Fibroblast of skin of left quadriceps (primary cell): ENCODE results near the gene SLC25A1.
"Not testable (repeated sequence)": the region's sequence is repeated elsewhere in the genome, so short reads cannot be mapped to it uniquely, and the experiment has no call there.

Source experiments
- DNase-seq, 2 experiments: peaks; one replicate each; pipeline ENCODE4 v3.0.0-alpha.2; 2013; ENCODE audit warnings: low read depth in 2 of 2

The SLC25A1 gene

DNA sequence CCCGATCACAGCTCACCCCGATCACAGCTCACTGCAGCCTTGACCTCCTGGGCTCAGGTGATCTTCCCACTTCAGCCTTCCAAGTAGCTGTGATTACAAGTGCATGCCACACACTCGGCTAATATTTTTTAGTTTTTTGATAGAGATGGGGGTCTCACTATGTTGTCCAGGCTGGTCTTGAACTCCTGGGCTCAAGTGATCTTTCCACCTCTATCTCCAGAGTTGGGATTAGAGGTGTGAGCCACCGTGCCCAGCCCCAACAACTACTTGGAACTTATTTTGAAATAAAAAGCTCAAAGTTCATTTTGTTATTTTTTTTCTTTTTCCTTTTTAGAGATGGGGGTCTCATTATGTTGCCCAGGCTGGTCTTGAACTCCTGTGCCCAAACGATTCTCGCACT is 27.8 kb upstream of the SLC25A1 start:
- no peak for DNase-seq

DNA sequence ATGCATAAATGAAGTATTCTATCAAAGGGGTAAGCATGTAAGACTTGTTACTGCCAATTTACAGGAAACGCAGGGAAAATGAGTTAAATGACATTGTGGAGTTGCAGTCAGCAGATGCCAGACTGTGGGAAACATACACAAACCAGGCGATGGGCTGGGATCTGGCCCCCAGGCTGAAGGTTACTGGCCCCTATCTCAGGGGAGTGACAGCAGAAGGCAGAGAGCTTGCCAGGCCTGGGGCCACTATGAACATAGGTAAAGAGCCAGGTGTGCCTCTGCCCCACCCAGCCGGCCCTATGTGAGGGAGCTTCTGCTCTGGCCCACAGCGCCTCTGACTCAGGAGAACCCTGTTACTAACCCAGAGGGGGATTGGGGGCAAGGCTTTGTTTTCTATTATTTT is 26.1 kb upstream of the SLC25A1 start:
- no peak for DNase-seq

DNA sequence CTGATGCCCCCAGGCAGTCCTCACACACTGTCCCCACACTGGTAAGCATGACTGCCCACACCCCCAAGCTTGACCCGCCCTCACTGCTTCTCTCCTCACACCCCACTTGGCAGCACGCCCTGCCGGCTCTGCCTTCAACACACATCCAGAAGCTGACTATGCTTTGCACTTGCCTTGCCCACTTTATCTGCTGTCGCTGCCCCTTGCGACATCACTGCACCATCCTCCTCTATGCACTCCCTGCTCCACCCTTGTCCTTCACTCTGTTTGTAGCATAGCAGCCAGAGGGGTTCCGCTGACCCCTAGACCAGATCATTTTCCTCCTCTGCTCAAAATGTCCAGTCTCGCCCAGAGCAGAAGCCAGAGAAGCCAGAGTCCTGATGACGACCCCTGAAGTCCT is 25.3 kb upstream of the SLC25A1 start:
- DNase-seq: no peak

DNA sequence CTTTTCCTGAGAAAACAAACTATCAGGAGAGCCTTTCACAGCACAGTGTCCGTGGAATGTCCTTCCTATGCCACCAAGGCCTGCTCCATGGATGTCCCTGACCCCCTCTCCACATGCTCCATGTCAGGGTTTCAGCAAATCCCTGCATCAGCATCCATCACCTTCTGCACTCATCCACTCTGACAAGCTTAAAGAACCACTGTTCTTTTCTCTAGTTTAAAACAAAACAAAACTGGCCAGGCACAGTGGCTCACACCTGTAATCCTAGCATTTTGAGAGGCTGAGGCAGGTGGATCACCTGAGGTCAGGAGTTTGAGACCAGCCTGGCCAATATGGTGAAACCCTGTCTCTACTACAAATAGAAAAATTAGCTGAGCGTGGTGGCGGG is 24.3 kb upstream of the SLC25A1 start:
- DNase-seq: not testable (repeated sequence)

DNA sequence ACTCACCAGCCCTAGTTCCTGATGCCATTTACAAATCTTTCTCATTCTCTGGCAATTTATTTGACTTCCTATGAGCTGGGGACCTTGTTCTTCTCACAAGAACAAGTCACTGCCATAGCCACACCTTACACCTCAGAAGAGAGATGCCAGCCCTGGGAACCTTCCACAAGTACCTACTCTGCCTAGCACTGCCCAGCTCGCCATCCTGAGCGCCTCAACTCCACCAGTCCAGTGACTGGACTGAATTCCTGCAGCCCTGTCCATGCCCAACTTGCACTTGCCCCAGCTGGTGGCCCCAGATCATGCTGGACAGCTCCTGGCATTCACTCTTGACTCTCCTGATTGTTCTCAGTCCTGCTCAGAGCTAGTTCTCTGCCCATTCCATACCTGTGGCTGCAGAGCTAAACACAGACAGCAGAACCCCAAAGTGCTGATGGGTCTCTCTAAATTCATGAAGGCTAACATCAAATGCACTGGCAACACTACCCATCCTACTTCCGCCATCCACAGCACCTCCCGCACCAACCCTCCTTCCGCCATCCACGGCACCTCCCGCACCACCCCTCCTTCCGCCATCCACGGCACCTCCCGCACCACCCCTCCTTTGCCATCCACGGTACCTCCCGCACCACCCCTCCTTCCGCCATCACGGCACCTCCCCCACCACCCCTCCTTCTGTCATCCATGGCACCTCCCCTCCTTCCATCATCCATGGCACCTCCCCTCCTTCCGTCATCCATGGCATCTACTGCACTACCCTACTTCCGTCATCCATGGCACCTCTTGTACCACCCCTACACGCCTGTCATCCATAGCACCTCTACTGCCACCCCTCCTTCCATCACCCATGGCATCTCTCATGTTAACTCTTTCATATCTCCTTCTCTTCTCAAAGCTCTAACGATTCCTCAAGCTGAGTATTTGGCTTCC is 23.6 kb upstream of the SLC25A1 start:
- no peak for DNase-seq

DNA sequence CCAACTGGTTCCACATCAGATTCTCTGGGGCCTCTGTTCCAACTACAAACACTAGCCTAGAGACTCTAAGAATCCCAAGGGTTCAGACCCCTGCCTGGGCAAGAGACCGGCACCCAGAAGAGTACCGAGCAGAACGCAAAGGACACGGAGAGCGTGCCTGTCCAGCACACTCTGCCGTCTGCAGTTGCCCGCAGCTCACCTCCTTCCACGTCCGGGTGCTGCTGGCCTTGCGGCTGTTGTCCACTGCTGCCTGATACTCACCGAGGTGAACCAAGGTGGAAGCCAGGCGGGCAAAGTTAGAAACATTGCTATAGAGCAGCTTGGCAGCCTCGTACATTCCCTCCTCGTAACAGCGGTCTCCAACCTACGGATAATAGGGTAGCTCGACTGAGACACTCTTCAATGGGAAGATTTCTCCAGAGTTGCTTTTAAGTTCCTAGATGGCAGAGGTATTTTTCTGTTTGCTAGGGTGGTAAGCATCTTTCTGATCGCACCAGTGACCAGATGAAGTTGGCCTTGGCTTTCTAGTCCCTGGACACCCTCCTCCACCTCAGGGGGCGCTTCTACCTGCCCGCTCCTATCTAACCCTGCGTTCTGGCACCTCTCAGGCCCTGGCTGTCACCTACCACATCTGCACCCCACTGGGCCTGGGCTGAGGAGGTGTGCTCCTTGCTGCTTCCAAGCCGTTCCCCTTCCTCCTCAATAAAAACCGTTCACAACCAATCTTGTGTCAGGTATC is 22.8 kb upstream of the SLC25A1 start:
- DNase-seq: no peak

DNA sequence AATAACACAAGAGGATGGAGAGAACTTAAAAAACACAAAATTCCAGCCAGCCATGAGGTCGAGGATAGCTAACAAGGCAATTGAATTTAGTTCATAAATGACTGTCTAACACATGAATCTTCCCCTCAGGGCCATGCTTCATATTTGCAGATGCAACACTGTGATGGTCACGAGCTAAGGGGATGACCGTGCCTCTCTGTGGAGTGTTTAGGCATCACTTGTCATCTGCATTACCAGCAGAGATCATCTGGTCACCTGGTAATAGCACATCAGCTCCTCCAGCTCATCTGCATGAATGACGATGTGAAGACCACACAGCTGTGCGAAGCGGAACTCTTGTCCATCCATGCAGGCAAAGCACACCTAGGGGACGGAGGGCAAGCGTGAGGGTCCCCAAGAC is 20.9 kb upstream of the SLC25A1 start:
- DNase-seq: no peak

DNA sequence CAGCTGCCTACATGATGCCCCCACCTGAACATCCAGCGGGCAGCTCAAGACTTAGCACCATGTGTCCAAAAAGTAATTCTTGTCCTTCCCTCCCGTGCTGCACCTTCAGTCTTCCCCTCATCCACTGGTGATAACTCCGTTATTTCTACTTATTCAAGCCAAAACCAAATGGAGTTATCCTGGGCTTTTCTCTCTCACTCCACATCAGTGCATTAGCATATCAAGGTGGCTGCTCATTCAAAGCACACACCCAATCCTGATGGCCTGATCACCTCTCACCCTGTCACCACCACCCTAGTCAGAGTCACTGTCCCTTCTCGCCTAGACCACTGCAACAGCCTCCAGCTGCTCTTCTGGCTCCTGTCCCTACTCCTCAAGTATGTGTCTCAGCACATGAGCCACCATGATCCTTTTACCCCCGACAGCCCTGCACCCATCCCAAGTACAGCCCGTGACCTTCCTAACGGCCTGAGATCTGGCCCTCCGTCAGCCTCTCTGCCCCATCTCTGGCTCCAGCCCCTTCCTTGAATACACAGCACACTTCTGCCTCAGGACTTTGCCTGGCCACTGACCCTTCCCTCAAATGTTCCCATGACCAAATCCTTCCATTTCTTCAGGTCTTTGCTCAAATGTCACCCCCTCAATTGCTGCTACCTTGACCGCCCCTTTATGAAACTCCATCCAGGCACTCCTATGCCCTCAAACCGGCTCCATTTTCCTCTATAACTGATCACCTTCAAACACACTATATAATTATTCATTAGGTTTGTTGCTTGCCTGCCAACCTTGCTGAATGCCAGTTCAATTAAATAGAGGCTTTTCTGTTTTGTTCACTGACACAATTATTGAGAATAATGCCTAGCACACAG is 19.7 kb upstream of the SLC25A1 start:
- DNase-seq: no peak

DNA sequence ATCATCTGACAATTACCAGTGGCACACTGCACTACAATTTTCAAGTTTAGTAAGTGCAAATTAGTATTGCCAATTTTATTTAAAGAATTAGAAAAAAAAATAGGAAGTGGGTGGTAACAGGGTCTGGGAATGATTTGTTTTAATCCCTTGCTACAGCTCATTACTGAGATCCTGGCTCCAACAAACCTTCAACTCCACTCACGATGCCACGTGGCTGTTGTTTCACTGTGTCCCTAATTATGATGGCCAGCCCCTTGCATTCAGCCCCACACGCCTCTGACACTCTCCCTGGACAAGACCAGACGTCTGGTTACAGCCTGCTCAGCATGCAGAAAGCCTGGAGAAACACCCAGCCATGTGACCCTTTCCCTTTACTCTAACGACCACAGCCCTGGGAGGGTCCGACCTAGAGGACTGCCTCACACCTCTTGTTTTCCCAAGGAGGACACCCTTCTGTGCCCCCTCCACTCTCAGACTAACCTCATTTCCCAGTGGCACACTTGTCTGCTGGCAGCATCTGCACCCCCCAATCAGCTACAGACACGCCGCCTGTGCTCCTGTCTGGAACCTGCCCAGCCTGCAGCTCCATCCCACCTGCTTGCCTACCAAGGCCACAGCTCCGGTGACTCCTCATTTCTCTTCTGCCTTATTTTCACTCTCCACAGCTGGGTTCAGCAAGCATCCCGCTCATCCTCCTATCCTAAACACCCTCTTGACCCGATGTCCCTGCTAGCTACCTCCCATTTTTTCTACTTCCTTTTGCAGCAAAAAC is 18.5 kb upstream of the SLC25A1 start:
- DNase-seq: no peak

DNA sequence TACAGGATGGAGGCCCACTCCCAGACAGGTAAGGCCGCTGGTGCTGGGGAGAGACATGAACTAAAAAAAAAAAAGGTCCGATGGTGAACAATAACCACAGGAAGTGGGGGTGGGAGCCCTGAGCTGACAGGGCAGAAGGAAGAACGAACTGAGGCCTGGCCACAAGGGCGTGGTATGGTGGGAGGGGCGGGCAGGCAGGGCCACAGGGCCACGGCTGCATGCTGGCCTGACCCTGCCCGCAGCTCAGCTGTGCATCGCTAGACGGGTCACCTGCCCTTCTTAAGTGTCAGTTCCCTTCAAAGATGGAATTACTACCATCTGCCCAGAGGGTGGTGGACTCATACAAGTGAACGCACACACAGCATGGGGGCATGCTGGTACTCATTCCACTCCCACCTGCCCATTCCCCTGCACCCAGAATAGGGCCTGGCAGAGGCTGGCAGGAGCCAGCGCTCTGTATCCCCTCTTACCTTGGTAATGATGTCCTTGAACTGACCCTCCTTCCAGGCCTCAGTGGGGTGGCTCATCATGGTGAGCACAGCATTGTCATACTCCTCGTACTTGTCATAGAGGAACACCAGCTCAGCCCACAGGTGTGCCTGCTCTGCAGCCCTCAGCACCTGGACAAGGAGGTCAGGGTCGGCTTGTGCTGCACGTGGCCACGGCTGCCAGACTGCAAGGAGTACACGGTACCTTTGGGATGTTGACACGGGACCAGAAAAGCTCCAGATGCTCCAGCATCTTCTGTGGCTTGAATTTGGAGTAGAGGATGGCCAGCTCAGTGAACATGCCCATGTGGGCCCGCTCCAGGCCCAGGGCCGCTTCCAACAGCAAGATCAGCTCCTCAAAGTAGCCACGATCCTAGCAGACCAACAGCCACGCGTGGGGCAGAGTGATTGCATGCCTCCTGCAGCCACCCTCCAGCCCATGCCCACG is 17.5 kb upstream of the SLC25A1 start:
- DNase-seq: no peak

DNA sequence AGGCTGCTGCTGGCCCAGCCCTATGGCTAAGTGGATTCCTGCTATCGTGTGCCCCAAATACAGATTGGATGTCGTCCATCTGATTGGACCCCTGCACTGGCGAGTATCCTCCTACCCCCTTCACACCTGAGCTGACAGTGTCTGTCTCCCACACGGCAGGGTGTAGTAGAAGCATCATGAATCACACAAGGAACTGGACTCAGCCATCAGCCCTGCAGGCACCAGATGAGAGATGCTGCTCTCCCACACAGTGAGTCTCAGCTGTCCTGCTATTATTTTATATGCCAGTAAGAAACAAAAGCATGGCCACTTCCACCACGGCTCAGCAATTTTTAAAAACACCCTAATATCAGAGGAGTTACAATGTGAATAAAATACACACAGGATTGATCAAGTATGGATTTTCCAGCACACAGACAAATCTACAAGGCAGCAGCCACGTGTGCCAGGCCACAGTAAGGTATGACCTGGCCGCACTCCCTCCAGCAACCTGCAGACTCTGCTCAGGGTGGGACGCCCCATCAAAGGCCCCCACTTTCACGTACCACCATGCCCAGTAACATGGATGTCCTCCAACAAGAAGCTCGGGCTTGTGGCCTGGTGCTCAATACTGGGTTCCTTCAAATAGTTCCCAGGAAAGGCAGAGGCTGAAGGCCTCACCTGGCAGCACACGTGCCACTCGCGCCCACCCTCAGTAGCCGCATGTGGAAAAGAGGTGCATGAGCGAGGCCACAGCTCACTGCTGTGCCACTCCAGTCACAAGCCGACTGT is 16.4 kb upstream of the SLC25A1 start:
- DNase-seq: no peak

DNA sequence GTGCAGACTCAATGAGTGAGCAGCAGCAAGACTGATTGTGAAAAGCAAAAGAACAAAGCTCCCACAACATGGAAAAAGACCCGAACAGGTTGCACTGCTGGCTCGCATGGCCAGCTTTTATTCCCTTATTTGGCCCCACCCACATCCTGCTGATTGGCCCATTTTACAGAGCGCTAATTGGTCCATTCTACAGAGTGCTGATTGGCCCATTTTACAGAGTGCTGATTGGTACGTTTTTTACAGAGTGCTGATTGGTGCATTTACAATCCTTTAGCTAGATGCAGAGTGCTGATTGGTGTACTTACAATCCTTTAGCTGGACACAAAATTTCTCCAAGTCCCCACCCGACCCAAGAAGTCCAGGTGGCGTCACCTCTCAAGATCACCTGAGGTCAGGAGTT is 15.3 kb upstream of the SLC25A1 start:
- DNase-seq: no peak

DNA sequence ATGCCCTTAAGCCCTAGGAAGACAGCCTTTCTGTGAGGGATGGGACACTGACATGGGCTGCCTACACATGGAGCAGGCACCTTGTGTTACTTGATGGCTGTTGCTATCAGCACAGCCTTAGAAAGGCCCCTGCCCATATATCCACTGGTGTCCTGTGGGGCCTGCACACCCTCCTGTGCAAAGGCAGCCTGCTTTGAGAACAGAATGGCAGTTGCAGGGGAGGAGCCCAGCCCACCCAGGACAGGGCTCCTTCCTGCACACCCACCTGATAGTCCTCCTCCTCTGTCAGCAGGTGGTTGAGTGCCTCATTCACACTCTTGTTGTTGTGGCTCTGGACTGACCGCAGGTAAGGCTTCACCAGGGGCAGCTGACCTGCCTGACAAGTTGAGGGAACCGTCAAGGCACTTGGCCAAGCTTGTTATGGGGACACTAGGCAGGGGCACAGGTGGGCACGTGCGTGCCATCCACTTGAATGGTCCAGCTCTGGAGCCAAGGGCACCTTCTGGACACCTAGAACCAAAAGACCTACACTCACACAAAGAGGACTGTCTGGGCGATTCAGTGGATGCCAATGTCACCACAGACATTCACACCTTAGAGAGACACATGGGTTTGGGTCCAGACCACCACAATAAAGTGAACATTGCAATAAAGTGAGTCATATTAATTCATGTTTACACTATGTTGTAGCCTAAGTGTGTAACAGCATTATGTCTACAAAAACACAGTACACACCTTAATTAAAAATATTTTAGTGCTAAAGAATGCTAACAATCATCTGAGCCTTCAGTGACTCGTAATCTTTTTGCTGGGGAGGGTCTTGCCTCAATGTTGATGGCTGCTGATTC is 9.4 kb upstream of the SLC25A1 start:
- DNase-seq: no peak

DNA sequence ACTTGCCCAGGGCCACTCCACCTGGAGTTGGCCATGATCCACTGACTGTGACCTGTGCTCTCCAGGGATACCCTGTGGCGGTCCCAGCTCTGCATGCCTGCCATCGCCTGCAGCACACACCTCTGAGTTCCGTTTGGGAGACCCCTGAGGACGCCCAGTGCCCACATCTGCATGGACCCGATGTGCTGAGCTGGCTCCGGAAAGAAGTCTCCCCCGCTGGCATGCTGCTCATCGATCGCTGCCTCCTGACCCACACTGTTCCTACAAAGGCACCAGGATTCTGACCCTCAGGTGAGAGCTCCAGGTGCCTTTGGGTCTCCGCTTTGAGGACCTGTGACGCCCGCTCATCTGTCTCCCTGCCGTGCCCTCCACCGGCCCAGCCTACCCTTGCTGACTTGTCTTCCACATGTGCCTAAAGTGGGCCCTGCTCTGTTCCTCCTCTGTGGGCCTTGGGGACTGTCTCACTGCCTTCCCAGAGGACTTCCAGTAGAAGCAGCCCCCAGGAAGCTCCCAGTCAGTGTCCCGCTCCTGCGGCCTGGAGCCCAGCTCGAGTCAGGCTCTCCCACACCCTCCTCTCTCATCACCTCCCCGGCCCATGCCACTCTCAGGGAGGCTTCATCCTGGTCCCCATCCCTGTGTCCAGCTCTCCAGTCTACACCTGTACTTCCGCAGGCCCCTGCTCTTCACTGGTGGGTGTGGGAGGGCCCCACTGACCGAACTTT is 5.9 kb upstream of the SLC25A1 start:
- no peak for DNase-seq

DNA sequence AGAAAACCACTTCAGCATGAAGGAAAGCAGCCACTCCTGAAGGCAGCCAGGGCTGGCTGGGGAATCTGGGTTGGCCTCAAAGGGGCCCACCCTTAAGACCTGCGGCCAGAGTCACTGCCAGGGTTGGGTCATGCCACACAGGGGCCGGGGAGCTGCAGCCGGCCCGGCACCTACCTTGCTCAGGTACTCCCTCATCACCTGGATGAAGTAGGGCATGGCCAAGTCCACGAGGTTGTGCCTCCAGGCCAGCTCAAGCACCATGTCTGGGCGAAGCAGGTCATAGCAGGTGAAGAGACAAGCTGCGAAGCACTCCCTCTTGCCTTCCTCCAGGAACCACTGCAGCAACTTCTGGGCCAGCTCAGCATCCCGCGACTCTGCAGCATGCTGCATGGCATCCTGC is 4.7 kb upstream of the SLC25A1 start:
- no peak for DNase-seq

DNA sequence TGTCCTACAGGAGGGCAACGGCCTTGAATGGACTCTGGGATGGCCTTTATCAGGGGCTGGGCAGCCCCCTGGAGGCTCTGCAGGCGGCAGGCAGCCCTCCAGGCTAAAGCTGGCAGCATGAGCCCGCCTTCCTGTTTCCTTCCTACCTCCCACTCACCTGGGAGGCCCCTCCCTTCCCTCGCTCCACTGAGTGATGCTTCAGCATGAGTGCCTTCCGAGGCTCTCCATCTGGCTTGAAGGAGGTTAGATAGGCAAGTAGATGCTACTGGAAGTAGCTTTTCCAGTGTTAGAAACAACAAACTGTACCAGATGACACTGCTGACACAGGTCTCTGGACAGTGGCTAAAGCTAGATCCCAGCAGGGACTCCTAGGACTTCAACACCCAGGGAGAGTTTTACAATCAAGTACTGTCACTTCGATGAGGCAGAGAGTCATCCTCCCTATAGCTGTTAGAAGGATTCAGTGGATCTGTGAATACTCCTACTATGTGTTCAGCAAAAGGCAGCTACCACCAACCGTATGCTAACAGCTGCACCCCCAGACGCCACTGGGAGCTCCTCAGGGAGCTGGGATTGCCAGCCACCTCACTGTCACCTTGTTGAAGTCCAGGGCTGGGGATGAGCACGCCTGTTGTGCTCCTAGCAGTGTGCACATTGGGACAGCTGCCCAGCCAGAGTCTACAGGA is 4.1 kb upstream of the SLC25A1 start:
- DNase-seq: no peak

DNA sequence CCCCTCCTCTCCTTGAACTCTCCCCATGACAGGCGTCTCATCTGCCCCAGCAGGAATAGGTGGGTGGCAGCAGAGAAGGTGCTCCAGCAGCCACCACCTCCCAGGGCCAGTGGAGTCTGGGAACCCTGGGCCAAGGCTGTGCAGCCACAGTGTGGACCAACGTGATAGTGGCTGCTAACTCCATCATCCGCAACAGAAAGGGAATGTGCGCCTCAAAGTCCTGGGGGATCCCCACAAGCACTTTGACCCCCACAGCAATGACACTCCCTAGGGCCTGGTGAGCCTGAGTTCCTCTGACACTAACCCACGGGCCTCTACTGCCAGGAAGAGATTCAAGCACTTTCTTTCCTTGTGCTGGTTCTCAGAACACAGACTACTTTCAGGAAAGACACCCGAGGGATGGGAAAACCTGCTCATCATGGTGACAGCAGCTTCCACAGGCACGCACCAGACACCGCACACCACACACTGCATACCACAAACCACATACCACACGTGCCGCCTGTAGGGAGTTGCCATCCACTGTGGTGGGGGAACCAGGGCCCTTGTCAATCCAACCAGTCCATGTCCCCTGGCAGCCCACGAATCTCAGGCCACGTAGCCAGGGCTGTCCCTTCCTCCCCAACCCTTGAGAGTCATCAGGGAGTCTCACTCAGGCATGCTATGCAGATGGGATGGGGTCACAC is 3.4 kb upstream of the SLC25A1 start:
- no peak for DNase-seq
